SH-SY5Y (cell line): Measurements from ENCODE around the gene POU6F2.

ENCODE experiments used
- GATA2 ChIP-seq: IDR thresholded peaks from 2 replicates; pipeline ENCODE4 v1.6.1; 2011; ENCODE audit warnings: mild to moderate bottlenecking, low read depth, low read length
- GATA3 ChIP-seq: IDR thresholded peaks from 2 replicates; pipeline ENCODE4 v1.6.1; 2011; ENCODE audit warnings: low read depth, mild to moderate bottlenecking, low read length, moderate library complexity

DNA sequence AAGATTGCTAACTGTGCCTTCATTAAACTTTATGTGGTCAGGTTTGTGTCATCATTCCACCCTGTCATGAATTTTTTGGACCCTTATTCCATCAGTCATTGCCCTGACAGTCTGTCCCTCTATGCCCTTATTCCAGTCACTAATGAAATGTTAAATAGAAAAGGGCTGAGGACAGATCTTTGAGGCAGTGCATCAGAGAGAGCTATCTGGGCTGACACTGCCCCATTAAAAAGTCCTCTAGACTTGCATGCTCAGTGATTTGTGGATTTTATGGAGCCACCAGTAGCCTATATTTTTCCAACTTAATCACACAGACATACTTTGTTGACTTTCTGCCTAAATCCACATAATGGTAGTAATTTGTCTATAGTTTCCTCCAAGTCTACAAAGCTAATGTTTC lies 323.8 kb downstream of the POU6F2 start:
- TF ChIP-seq GATA2 (no peak), GATA3 (no peak)
